AG20443 (cell line): Measurements from ENCODE around the gene RUNDC3A.
"Not testable (repeated sequence)": the region's sequence is repeated elsewhere in the genome, so short reads cannot be mapped to it uniquely, and the experiment has no call there.

Experiments
- DNase-seq: peaks from one replicate; pipeline ENCODE4 v3.0.0; 2012; ENCODE audit warnings: low spot score, mixed read lengths

Gene RUNDC3A

GRCh38 chr17:44343510-44344209 lies 35.3 kb downstream of the RUNDC3A start:
- DNase-seq = no peak

- peak; percentile 98 for DNase-seq
Observed at GRCh38 chr17:44344939-44345453, 36.6 kb downstream of the RUNDC3A start, which contains the start of gene GRN. GRN (plus strand) TSS chr17:44345302; CDS start chr17:44349165, 3,863 bp downstream.

- peak; percentile 58 for DNase-seq
Observed at GRCh38 chr17:44345454-44346026, 37.1 kb downstream of the RUNDC3A start.

- DNase-seq = no peak
Observed at GRCh38 chr17:44346064-44346844, 37.9 kb downstream of the RUNDC3A start.

- DNase-seq = not testable (repeated sequence)
Observed at GRCh38 chr17:44347206-44348055, 39.0 kb downstream of the RUNDC3A start.

- peak; percentile 71 for DNase-seq
Observed at GRCh38 chr17:44348234-44348987, 40.0 kb downstream of the RUNDC3A start.

GRCh38 chr17:44348988-44349364 lies 40.6 kb downstream of the RUNDC3A start:
- DNase-seq = no peak

GRCh38 chr17:44349553-44350070 lies 41.2 kb downstream of the RUNDC3A start:
- DNase-seq = no peak

- peak; percentile 83 for DNase-seq
Observed at GRCh38 chr17:44350733-44351226, 42.4 kb downstream of the RUNDC3A start.

GRCh38 chr17:44351464-44351863 lies 43.1 kb downstream of the RUNDC3A start:
- no peak for DNase-seq

GRCh38 chr17:44351961-44352827 lies 43.8 kb downstream of the RUNDC3A start:
- DNase-seq = no peak

GRCh38 chr17:44352828-44353671 lies 44.6 kb downstream of the RUNDC3A start:
- DNase-seq = no peak

GRCh38 chr17:44353672-44354331 lies 45.4 kb downstream of the RUNDC3A start:
- peak; percentile 72 for DNase-seq

GRCh38 chr17:44354582-44355561 lies 46.5 kb downstream of the RUNDC3A start:
- peak; percentile 66 for DNase-seq

GRCh38 chr17:44355642-44356099 lies 47.3 kb downstream of the RUNDC3A start:
- DNase-seq = no peak

GRCh38 chr17:44356241-44356640 lies 47.8 kb downstream of the RUNDC3A start:
- DNase-seq = no peak

GRCh38 chr17:44358066-44358465 lies 49.7 kb downstream of the RUNDC3A start:
- DNase-seq = no peak
